GM21528 (cell line): ENCODE data around the gene PRPH2.
A peak's percentile ranks its signal among the peaks of the same experiment; 100 is the strongest.
"Not testable (repeated sequence)": the region's sequence is repeated elsewhere in the genome, so short reads cannot be mapped to it uniquely, and the experiment has no call there.

Experiments
- ATAC-seq: cut with Tn5 transposase; IDR thresholded peaks from one replicate; pipeline ENCODE4 v1.9.1; 2021; ENCODE audit warnings: mild to moderate bottlenecking, moderate library complexity; ENCODE audit not compliant: unreplicated experiment, low FRiP score

Gene PRPH2

DNA sequence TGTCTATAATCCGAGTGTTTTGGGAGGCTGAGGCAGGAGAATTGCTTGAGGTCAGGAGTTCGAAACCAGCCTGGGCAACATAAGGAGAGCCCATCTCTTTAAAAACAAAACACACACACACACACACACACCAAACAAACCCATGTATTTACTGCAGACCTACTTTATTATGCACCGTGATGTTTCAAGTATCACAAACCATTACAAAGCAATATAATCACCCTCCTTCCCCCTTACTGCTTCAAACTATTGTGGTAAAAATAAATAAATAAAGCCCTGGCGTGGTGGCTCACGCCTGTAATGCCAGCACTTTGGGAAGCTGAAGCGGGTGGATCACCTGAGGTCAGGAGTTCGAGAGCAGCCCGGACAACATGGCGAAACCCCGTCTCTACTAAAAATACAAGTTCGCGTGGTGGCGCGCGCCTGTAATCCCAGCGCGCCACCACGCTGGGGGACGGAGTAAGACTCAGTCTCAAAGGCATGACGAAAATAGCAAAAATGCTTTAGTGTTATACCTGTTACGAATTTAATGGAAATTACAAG is 22.0 kb upstream of the PRPH2 start:
- ATAC-seq: no peak

DNA sequence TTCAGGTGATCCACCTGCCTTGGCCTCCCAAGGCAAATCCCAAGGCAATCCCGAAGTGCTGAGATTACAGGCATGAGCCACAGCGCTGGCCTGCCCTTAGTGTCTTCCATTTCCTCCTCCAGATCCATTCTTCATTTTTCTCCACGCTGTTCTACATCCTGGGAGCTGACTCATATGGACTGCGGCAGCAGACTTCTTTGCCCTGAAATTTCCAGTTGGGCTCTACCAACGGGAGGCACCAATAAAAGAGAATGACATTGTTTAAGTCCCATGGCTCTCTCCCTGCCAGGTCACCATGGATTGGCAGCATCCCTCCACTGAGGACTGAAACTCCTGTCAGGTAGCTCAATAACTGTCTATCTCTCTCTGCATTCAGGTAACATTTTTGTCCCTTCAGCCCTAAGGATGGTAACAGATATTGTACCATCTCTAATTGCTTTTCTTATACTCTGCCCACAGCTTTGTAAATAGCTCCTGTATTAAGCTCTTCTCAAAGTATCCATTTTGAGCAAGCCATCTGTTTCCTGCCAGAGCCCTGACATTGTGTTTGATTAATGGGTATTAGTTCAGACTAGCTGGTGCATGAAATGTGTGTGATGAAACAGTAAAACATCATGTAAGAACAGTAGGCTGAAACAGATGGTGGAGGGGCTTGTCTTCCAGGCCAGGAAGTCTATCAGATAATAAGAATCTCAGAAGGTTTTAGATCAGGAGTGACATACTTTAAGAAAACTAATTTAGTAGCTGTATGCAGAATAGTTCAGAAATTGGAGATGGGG is 19.9 kb upstream of the PRPH2 start:
- ATAC-seq: no peak

- no peak for ATAC-seq
Observed at GRCh38 chr6:42740725-42741124, 18.3 kb upstream of the PRPH2 start.

GRCh38 chr6:42735976-42736375 is 13.6 kb upstream of the PRPH2 start:
- no peak for ATAC-seq

- not testable (repeated sequence) for ATAC-seq
Observed at GRCh38 chr6:42733867-42734481, 11.6 kb upstream of the PRPH2 start.

GRCh38 chr6:42729731-42730130 is 7.3 kb upstream of the PRPH2 start:
- no peak for ATAC-seq

- no peak for ATAC-seq
Observed at GRCh38 chr6:42727627-42728026, 5.2 kb upstream of the PRPH2 start.

GRCh38 chr6:42727087-42727611 is 4.8 kb upstream of the PRPH2 start:
- no peak for ATAC-seq

DNA sequence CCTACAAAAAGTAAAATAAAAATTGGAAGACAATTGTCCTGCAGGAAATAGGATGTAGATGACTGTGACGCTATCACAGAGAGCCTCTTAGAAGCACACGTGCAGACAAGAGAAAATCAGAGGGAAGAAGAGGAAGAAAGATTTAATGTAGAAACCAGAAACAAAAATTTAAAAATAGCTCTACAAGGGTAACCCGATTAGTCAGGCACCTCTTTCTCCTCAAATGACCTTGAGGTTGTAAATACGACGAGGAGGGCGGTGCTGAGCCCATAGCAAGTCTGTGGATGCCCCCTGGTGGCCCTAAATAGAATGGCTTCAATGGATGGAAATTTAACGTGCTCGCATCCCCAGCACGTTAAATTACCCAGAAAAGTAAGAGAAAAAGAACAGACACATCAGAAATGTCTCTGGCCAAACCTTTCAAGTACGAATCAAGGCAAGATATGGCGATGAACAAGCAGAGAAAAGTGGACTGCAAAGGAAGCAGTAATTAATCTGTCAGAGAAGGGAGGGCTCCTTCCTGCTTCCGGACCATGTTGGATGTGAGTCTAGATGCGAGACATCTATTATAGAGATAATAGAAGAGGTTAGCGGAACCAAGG is 4.2 kb upstream of the PRPH2 start:
- peak; percentile 82 for ATAC-seq

DNA sequence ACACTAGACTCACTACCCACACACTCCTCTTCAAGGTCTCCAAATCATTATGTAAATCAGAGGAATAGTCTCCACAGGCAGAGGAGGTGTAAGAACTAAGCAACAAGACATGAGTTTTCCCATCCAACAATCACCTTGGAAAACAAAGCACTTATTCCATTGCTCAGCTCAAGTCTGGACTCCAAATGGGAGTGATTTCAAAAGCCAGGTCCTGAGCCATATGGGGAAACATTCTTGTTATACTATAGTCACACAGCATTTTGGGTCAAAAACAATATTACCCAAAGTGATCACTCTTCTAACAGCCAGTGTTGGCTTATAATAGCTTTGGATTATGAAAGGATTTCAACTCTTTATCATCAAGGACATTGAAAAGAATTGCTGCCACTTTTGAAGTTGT is 3.6 kb upstream of the PRPH2 start:
- ATAC-seq: no peak

- ATAC-seq: no peak
Observed at GRCh38 chr6:42724825-42725224, 2.4 kb upstream of the PRPH2 start.

DNA sequence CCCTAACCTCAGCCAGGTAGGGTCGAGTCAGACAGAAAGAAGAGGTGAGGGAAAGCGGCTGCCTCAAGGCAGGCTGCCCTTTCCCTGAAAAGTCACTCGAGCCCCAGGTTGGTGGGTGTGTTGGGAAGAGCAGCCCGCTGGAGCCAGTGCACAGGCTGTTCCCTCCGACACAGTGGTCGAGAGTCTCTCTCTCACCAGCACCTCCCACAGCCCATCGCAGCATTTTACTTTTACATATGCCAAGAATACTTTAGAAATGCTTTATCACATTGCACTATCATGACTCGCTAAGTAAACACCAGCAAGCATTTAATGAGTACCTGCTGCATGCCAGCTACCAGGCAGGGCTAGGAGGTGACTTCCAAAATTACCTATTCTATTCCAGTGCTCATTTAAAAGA is 1.7 kb downstream of the PRPH2 start:
- ATAC-seq: no peak

- ATAC-seq: no peak
Observed at GRCh38 chr6:42715871-42716270, 6.5 kb downstream of the PRPH2 start.

DNA sequence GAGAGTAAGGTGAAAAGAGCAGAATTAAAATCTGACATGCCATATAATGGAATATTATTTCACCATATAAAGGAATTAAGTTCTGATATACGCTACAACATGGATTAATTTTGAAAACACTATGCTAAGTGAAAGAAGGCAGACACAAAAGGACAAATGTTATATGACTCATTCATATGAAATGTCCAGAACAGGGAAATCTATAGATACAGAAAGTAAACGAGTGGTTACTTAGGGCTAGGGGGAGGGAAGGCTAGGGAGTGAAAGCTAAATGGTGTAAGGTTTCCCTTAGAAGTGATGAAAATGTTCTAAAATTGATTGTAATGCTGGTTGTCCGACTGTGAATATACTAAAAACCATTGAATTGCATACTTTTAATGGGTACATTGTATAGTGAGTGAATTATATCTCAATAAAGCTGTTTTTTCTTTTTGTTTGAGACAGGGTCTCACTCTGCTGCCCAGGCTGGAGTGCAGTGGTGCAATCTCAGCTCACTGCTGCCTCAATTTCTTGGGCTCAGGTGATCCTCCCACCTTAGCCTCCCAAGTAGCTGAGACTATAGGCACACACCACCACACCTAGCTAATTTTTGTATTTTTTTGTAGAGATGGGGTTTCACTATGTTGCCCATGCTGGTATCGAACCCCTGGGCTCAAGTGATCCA is 8.2 kb downstream of the PRPH2 start:
- ATAC-seq: no peak

DNA sequence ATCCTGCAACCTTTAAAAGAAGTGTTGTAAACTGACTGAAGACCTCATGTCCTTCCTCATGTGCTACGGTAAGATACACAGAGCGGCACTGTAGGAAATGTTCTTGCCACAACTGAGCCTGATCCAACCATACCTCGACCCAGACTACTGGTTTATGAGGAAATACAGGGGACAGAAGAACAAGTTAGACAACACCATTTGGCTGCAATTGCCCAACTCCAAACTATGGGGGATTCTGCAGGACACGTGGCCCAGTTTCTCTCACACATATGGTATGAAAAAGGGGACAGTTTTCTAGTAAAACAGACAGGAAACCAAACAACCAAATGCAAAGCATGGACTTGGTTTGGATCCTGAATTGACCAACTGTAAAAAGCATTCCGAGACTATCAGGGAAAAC is 10.5 kb downstream of the PRPH2 start:
- ATAC-seq: no peak

DNA sequence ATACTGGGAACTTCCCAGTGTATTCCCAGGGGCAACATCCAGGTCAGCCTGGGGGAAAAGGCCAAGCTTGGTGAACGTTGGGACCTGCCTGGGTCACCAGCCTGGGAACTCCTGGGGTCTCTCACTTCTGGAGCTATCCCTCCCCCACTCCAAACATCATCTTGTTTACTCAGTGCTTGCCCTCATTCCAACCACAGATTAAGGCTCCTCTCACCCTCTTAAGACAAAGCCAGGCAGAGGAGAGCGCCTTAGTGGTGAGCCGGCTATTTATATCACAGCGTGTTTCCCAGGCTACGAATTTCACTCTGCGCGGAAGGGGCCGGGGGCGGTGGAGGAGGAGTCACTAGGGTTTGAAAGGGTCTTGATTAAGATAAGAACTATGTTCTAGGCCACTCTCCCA is 12.1 kb downstream of the PRPH2 start:
- ATAC-seq: no peak

GRCh38 chr6:42709871-42710270 is 12.5 kb downstream of the PRPH2 start:
- no peak for ATAC-seq

DNA sequence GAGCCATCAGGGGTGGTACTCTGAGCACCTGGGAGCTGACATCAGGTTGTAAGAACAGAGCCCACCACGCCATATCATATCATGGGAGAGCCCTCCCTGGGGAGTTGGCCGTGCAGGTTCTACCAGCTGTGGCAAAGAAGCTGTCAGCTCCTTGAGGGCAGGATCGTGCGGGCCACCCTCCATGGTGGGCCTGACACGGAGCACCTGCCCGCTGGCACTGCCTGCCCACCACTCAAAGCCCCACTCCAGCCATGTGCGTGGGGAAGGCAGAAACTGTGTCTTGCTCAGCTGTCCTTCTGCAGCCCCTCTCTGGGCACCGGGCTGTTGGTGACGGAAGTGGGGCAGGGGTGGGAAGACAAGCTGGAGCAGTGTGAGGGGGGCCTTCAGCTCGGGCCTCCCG is 14.3 kb downstream of the PRPH2 start:
- ATAC-seq: no peak

DNA sequence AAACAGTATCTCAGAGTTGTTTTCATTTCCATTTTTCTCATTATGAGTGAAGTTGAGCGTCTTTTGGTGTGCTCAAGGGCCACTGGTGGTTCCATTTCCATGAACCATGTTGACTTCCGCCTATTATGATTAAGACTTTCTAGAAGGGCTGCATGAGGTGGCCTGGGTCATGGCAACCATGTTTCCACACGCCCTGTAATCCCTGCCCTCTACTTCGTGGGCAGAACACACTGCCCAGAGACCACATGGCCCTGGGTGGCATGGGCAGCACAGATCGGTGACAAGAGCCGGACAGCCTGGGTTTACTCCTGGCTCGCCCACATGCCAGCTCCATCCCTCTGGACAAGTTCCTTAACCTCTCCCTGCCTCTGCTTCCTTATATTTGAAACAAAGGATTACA is 14.8 kb downstream of the PRPH2 start:
- no peak for ATAC-seq

DNA sequence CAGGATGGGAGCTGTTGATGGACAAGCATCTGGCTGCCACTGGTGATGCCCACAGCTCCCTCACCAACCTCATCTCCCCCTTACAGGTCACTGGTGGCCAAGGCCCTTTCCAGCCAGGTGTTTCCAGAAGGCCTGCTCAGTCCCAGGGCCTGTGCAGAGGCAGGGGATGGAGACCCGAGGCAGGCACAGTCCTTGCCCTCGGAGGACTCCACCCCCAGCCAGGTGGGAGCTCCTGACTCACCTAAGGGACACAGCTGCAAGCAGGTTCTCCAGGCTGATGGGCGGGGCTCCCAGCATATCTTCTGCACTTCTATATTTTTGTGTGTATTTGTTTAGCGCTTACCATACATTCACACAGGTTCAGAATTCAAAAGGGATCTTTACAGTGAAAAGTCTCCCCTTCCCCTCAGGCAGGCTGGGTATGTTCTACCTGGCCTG is 17.4 kb downstream of the PRPH2 start:
- no peak for ATAC-seq
